ENCODE measurements around the gene HRH3.

- no peak for TF ChIP-seq EP300 (IDR thresholded peaks at IDR 0.05)
- TF ChIP-seq CTCF (IDR thresholded peaks at IDR 0.05) = no peak
Observed at GRCh38 chr20:62248890-62249560, 28.9 kb upstream of the HRH3 start.

Measured in suprapubic skin (tissue), 3 donors.